Caco-2 (cell line): ENCODE data around the gene STPG3. TPM values are rescaled to one million over a fixed set of nuclear protein-coding genes. Genes with fewer than 3 reads are reported as not detected.

ENCODE experiments used
- BruUV-seq: library from RNA; stranded (reverse); fragments of 400-500 nt; replicated peaks from 2 replicates; lab custom pipeline; 2021; lab: Mats Ljungman, UMichigan
- CTCF ChIA-PET: fragments of 300-600 bp; sonication (Branson Sonifier 250); formaldehyde crosslinking; loops from one replicate; lab custom pipeline; 2022; ENCODE audit warnings: antibody characterized with exemption; lab: Charles Lee
- POLR2A ChIA-PET: fragments of 300-600 bp; sonication (Branson Sonifier 250); formaldehyde crosslinking; loops from one replicate; lab custom pipeline; 2022; ENCODE audit warnings: antibody characterized with exemption; lab: Charles Lee
- DNase-seq, 2 experiments: peaks; one replicate each; pipeline versions ENCODE4 v3.0.0 to v3.0.0-alpha.2; 2020 to 2022
- H3K27me3 ChIP-seq: replicated peaks from 2 replicates; pipeline ENCODE4 v1.6.0; 2011; ENCODE audit warnings: low read length; ENCODE audit not compliant: control insufficient read depth, insufficient read depth
- H3K36me3 ChIP-seq: 2 replicates; pipeline ENCODE4 v1.5.1; 2011; ENCODE audit warnings: low read length; ENCODE audit not compliant: control insufficient read depth, insufficient read depth
- H3K4me1 ChIP-seq: fragments of 250-450 bp; sonication (Bioruptor Pico); 2 replicates; pipeline ENCODE4 v1.5.1; 2020; ENCODE audit warnings: mild to moderate bottlenecking
- H3K4me3 ChIP-seq: 2 replicates; pipeline ENCODE4 v1.5.1; 2011; ENCODE audit warnings: low read depth, mild to moderate bottlenecking, control low read depth, low read length
- H3K9me3 ChIP-seq: fragments of 250-450 bp; sonication (Bioruptor Pico); 2 replicates; pipeline ENCODE4 v1.5.1; 2020; ENCODE audit warnings: mild to moderate bottlenecking, moderate library complexity
- H3K27ac Mint-ChIP-seq: one replicate; pipeline ENCODE4 v1.8.0; 2022; ENCODE audit warnings: mixed read lengths; ENCODE audit not compliant: unreplicated experiment
- H3K27me3 Mint-ChIP-seq: one replicate; pipeline ENCODE4 v1.8.0; 2022; ENCODE audit warnings: mixed read lengths; ENCODE audit not compliant: insufficient read depth, unreplicated experiment
- H3K36me3 Mint-ChIP-seq: one replicate; pipeline ENCODE4 v1.8.0; 2022; ENCODE audit warnings: mild to moderate bottlenecking, mixed read lengths; ENCODE audit not compliant: insufficient read depth, unreplicated experiment
- H3K4me1 Mint-ChIP-seq: one replicate; pipeline ENCODE4 v1.8.0; 2022; ENCODE audit warnings: low read depth, mixed read lengths; ENCODE audit not compliant: unreplicated experiment
- H3K4me3 Mint-ChIP-seq: one replicate; pipeline ENCODE4 v1.8.0; 2022; ENCODE audit warnings: mild to moderate bottlenecking, moderate library complexity, mixed read lengths; ENCODE audit not compliant: unreplicated experiment
- H3K9me3 Mint-ChIP-seq: one replicate; pipeline ENCODE4 v1.8.0; 2022; ENCODE audit warnings: mixed read lengths; ENCODE audit not compliant: unreplicated experiment
- CTCF ChIP-seq, 2 experiments: fragments of 200-600 bp in 1 of 2; IDR thresholded peaks; 1 replicate in 1 of 2; 2 replicates in 1 of 2; pipeline versions ENCODE4 v1.5.1 to v1.8.0; 2011 to 2022; ENCODE audit warnings: antibody characterized with exemption in 1 of 2, control low read depth in 1 of 2, inconsistent platforms in 1 of 2, low read depth in 1 of 2, low read length in 1 of 2, mild to moderate bottlenecking in 1 of 2, moderate library complexity in 1 of 2; ENCODE audit not compliant: insufficient read depth in 1 of 2, severe bottlenecking in 1 of 2, unreplicated experiment in 1 of 2
- intact Hi-C: fragments of 100-400 bp; cut with micrococcal nuclease; formaldehyde crosslinking; loops from one replicate; pipeline ENCODE4 v1.10.0; 2022; ENCODE audit not compliant: unreplicated experiment
- total RNA-seq: library from RNA; stranded (reverse); gene quantifications from 2 replicates; pipeline ENCODE4 v1.2.3, GENCODE V29; 2022

The STPG3 gene
- total RNA-seq, 1 experiment from 2014 or later = not detected

GRCh38 chr9:137253717-137254623, 2.9 kb downstream of the STPG3 start:
- Mint-ChIP-seq H3K4me1 (peaks cover 7% of the 10 kb centered on the region), H3K9me3 (no peaks in the 10 kb centered on the region), H3K27me3 (no peaks in the 10 kb centered on the region), H3K4me3 (peak overlapping the region; percentile 93), H3K27ac (peak overlapping the region; percentile 92), H3K36me3 (peaks cover 45% of the 10 kb centered on the region)
- intact Hi-C loops = no loop called here
- peak overlapping the region; percentile 97 for H3K4me3 ChIP-seq
- H3K9me3 ChIP-seq = no peaks in the 10 kb centered on the region
- ChIA-PET POLR2A (interaction anchor here (0.9 to 4.4 kb wide), 5 partner anchors 12 to 169 kb away, joined by 3 to 39 read pairs (median 7); partner anchors contain the start of genes EXD3, NOXA1 and TUBB4B), CTCF (interaction anchor here (0.7 to 3.3 kb wide), 7 partner anchors 8 to 169 kb away, joined by 3 to 24 read pairs (median 5); partner anchors contain the start of genes EXD3, NOXA1, RNF224 and TUBB4B)
- no peak for TF ChIP-seq CTCF (IDR thresholded peaks at IDR 0.05; ENCODE audit: insufficient read depth in 1 of 2, low read depth in 1 of 2, low read length in 1 of 2, severe bottlenecking in 1 of 2, unreplicated experiment in 1 of 2)
- peaks cover 23% of the 10 kb centered on the region for H3K4me1 ChIP-seq
- H3K36me3 ChIP-seq = peaks cover 2% of the 10 kb centered on the region
- BruUV-seq = no TSS peak
- DNase-seq = peak; percentile 50 to 70
- H3K27me3 ChIP-seq = no peaks in the 10 kb centered on the region

- no peak for TF ChIP-seq CTCF (IDR thresholded peaks at IDR 0.05; ENCODE audit: insufficient read depth in 1 of 2, low read depth in 1 of 2, low read length in 1 of 2, severe bottlenecking in 1 of 2, unreplicated experiment in 1 of 2)
- peak within 1 kb of the TSS; percentile 92 for H3K27ac Mint-ChIP-seq
- H3K4me3 Mint-ChIP-seq = peak within 1 kb of the TSS; percentile 93
- Histone ChIP-seq H3K36me3 (peaks cover 2% of the 10 kb centered on the region), H3K4me1 (peaks cover 23% of the 10 kb centered on the region), H3K9me3 (no peaks in the 10 kb centered on the region), H3K27me3 (no peaks in the 10 kb centered on the region), H3K4me3 (peak within 1 kb of the TSS; percentile 97)
- peak; percentile 91 to 98 for DNase-seq
- H3K4me1 Mint-ChIP-seq = peaks cover 7% of the 10 kb centered on the region
- H3K27me3 Mint-ChIP-seq = no peaks in the 10 kb centered on the region
- ChIA-PET POLR2A (interaction anchor here (0.9 to 4.4 kb wide), 5 partner anchors 13 to 168 kb away, joined by 3 to 39 read pairs (median 7); partner anchors contain the start of genes EXD3, NOXA1 and TUBB4B), CTCF (interaction anchor here (0.7 to 3.3 kb wide), 6 partner anchors 8 to 168 kb away, joined by 3 to 24 read pairs (median 5); partner anchors contain the start of genes EXD3, NOXA1, RNF224 and TUBB4B)
- H3K9me3 Mint-ChIP-seq = no peaks in the 10 kb centered on the region
- intact Hi-C loops = loop anchor here (1.0 kb wide), 1 partner anchor 14 kb away; the partner anchor contains the start of gene TUBB4B
- BruUV-seq = TSS peak; percentile 55
- H3K36me3 Mint-ChIP-seq = peaks cover 50% of the 10 kb centered on the region
These were observed 3.8 kb downstream of the STPG3 start, which contains the start of gene NELFB for GRCh38 chr9:137254624-137255447. Gene NELFB (plus strand): TSS chr9:137255327.
